ENCODE measurements around the gene THADA. TPM values are rescaled to one million over a fixed set of nuclear protein-coding genes. Genes with fewer than 3 reads are reported as not detected.
"Not testable (repeated sequence)": the region's sequence is repeated elsewhere in the genome, so short reads cannot be mapped to it uniquely, and the experiment has no call there.

Gene THADA
- polyA plus RNA-seq, 10 donors = 16.2 to 24.7 (median 18.2) TPM

DNA sequence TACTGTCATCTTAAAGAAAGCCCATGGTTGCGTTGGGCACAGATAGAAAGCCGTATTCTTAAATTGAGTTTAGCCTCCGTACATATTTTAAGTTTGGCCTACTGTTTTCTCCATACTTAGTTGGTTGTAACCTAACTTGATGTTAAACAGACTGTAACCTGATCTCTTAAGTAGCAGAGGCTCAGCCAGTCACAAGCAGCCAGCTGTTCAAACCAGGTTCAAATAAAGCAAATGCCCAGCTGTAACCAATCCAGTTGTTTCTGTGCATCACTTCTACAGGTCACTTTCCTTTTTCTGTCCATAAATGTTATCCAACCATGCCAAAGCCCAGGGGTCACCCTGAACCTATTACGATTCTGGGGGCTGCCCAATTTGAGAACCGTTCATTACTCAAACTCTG is 10.0 kb upstream of the THADA start:
- DNase-seq = no peak

- DNase-seq = peak in 2 of 3 donors; percentile 21 to 36
Observed at GRCh38 chr2:43605079-43605655, 9.3 kb upstream of the THADA start.

- DNase-seq = no peak
Observed at GRCh38 chr2:43604674-43605073, 8.8 kb upstream of the THADA start.

GRCh38 chr2:43600596-43600995 is 4.8 kb upstream of the THADA start:
- DNase-seq = not testable (repeated sequence)

DNA sequence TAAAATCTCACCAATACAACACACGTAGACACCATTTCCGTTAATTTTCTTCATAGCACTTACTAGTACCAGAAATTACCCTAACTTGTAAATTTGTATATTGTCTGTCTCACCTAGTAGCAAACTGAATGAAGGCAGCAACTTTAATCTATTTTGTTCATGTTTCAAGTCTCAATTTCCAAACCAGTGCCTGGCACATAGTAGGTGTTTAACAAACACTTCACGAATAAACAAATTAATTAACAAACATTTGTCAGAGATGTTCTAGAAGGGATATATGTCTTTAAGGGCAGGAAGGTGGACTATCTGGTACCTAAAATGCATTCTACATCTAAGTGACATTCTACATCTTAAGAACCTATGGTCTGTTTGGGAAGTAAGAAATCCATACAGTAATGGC is 963 bp downstream of the THADA start:
- DNase-seq = no peak

- DNase-seq = no peak
Observed at GRCh38 chr2:43593254-43593653, 2.6 kb downstream of the THADA start.

GRCh38 chr2:43592443-43592842 is 3.4 kb downstream of the THADA start:
- peak in 1 of 3 donors; percentile 76 for DNase-seq

DNA sequence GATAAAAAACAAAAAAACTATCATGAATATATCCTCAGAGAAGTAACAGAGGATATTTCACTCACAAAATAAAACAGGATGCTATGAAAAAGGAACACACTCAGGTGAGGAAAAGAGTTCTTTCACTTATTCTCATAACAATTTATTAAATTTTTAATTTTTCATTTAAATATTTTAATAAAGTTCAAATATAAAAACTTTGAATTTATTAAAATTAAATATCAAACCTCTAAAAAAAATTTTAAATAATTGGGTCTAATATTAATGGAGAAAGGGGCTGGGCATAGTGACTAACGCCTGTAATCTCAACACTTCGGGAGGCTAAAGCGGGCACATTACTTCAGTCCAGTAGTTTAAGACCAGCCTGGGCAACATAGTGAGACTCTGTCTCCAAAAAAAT is 10.1 kb downstream of the THADA start:
- DNase-seq = no peak

GRCh38 chr2:43579275-43579981 is 16.4 kb downstream of the THADA start:
- no peak for DNase-seq

GRCh38 chr2:43576981-43577892 is 18.6 kb downstream of the THADA start:
- DNase-seq = peak; percentile 47 to 69 (median 59)

DNA sequence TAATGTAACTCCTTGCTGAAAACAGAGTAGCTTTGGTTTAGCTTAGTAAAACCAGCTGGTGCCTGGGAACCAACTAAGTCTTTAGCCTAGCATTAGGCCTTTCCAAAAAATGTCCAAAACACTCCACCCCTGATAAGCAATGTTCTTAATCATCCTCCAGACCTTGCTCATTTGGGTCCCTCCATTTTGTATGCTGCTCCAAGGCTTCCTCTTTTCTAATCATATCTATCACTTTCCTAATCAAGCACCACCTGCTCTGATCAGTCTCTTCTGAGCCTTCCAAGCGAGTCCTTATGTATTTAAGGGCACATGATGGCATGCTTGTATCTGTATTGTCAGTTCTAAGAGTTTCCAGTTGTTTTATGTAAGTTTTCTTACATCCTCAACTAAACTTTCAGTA is 23.6 kb downstream of the THADA start:
- DNase-seq = no peak

GRCh38 chr2:43569921-43570320 is 25.9 kb downstream of the THADA start:
- DNase-seq = no peak

GRCh38 chr2:43568228-43568627 is 27.6 kb downstream of the THADA start:
- no peak for DNase-seq

GRCh38 chr2:43566461-43566729 is 29.4 kb downstream of the THADA start:
- DNase-seq = no peak

GRCh38 chr2:43563679-43564078 is 32.2 kb downstream of the THADA start:
- no peak for DNase-seq

GRCh38 chr2:43560231-43560547 is 35.6 kb downstream of the THADA start:
- DNase-seq = no peak

DNA sequence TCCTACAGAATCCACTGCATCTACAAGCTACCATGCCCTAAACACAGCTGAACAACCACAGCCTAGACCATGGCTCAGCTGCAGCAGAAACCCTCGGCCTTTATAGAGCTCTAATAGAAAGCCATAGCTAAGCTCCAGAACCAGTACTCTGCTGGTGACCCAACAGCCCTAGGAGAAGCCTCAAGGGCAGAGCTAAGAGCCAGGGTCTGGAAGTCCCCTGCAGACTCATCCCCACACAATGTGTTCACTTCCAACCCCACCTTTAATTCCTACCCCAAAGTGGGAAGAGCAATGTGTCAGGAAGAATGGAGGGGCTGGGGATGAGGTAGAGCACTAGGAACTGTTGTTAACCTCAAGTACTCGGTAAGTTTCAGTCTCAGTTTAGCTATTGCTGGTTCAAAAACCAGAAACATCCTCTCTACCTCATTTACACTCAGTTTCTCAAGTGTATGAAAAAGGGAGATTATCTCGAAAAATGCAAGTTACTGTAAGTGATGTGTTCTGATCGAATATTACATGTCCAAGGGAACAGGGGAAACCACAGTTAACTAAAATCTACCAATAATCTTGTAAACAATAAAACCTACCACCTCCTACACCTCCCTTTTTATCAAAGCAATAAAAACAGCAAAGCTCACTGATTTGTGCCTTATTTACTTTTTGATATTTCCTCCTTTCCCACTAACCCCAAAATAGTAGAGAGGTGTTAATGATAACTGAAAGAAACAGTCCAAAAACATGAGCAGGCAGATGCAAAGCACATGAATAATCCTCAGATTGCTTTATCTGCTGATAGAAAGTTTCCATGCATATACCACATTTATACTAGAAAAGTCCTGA is 36.2 kb downstream of the THADA start:
- DNase-seq = no peak

DNA sequence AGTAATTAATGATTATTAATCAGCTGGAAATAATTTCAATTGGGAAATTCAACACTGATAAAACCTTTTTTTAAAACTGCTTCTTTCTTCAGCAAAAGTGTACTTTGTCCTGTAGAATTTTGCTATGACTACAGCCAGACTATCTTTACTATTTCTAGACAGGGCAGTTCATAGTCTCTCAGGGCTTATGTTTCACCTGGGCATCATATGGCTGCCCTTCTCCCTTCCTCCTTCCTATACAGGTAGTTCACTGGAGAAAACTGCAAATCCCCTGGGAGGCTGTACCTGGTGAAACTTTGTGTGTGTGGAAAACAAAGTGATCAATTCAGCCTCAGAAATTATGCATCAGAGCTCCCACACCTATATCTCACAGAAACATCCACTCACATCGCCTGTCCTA is 38.6 kb downstream of the THADA start:
- no peak for DNase-seq

DNA sequence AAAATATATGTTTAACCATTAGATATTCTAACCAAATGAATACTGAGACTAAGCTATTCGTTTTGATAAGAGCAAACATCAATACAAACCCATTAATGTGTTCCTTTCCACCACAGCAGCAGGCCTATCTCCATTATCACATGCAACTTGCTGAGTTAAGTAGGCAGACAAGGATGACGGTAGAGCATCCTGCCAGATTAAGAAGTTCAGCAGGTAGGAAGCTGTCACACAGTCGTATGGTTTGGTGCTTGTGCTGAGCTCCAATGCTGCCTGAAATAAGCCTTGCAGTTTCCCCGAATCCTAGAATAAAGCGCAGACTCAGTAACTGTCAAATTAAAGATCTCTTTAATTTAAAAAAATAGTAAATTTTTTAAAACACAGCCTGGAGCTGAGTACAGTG is 39.6 kb downstream of the THADA start:
- no peak for DNase-seq

DNA sequence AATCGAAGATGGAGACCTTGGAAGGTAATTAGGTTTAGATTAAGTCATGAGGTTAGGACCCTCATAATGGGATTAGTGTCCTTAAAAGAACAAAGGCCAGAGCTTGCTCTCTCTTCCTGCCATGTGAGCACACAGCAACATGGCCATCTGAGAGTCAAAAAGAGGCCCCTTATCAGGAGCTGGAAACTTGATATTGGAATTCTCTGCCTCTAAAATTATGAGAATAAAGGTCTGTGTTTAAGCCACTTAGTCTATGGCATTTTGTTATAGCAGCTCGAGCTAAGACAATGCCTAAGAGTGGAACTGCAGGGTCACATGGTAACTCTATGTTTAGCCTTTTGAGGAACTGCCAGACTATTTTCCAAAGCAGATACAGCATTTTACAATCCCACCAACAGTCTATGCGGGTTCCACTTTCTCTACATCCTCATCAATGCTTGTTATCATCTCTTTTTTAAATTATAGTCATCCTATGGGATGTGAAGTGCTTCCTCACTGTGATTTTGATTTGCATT is 42.4 kb downstream of the THADA start:
- DNase-seq = no peak

- no peak for DNase-seq
Observed at GRCh38 chr2:43551990-43552389, 43.8 kb downstream of the THADA start.

DNA sequence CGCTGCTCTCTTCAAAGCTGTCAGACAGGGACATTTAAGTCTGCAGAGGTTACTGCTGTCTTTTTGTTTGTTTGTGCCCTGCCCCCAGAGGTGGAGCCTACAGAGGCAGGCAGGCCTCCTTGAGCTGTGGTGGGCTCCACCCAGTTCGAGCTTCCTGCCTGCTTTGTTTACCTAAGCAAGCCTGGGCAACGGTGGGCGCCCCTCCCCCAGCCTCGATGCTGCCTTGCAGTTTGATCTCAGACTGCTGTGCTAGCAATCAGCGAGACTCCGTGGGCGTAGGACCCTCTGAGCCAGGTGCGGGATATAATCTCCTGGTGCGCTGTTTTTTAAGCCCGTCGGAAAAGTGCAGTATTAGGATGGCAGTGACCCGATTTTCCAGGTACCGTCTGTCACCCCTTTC is 47.5 kb downstream of the THADA start:
- DNase-seq = not testable (repeated sequence)
